Caco-2 (cell line): ENCODE data around the gene ANO6. TPM values are rescaled to one million over a fixed set of nuclear protein-coding genes. Genes with fewer than 3 reads are reported as not detected.

ENCODE experiments used
- BruUV-seq: library from RNA; stranded (reverse); fragments of 400-500 nt; replicated peaks from 2 replicates; lab custom pipeline; 2021; lab: Mats Ljungman, UMichigan
- CTCF ChIA-PET: fragments of 300-600 bp; sonication (Branson Sonifier 250); formaldehyde crosslinking; loops from one replicate; lab custom pipeline; 2022; ENCODE audit warnings: antibody characterized with exemption; lab: Charles Lee
- POLR2A ChIA-PET: fragments of 300-600 bp; sonication (Branson Sonifier 250); formaldehyde crosslinking; loops from one replicate; lab custom pipeline; 2022; ENCODE audit warnings: antibody characterized with exemption; lab: Charles Lee
- DNase-seq, 2 experiments: peaks; one replicate each; pipeline versions ENCODE4 v3.0.0 to v3.0.0-alpha.2; 2020 to 2022
- H3K27me3 ChIP-seq: replicated peaks from 2 replicates; pipeline ENCODE4 v1.6.0; 2011; ENCODE audit warnings: low read length; ENCODE audit not compliant: control insufficient read depth, insufficient read depth
- H3K36me3 ChIP-seq: 2 replicates; pipeline ENCODE4 v1.5.1; 2011; ENCODE audit warnings: low read length; ENCODE audit not compliant: control insufficient read depth, insufficient read depth
- H3K4me1 ChIP-seq: fragments of 250-450 bp; sonication (Bioruptor Pico); 2 replicates; pipeline ENCODE4 v1.5.1; 2020; ENCODE audit warnings: mild to moderate bottlenecking
- H3K4me3 ChIP-seq: 2 replicates; pipeline ENCODE4 v1.5.1; 2011; ENCODE audit warnings: low read depth, mild to moderate bottlenecking, control low read depth, low read length
- H3K9me3 ChIP-seq: fragments of 250-450 bp; sonication (Bioruptor Pico); 2 replicates; pipeline ENCODE4 v1.5.1; 2020; ENCODE audit warnings: mild to moderate bottlenecking, moderate library complexity
- H3K27ac Mint-ChIP-seq: one replicate; pipeline ENCODE4 v1.8.0; 2022; ENCODE audit warnings: mixed read lengths; ENCODE audit not compliant: unreplicated experiment
- H3K27me3 Mint-ChIP-seq: one replicate; pipeline ENCODE4 v1.8.0; 2022; ENCODE audit warnings: mixed read lengths; ENCODE audit not compliant: insufficient read depth, unreplicated experiment
- H3K36me3 Mint-ChIP-seq: one replicate; pipeline ENCODE4 v1.8.0; 2022; ENCODE audit warnings: mild to moderate bottlenecking, mixed read lengths; ENCODE audit not compliant: insufficient read depth, unreplicated experiment
- H3K4me1 Mint-ChIP-seq: one replicate; pipeline ENCODE4 v1.8.0; 2022; ENCODE audit warnings: low read depth, mixed read lengths; ENCODE audit not compliant: unreplicated experiment
- H3K4me3 Mint-ChIP-seq: one replicate; pipeline ENCODE4 v1.8.0; 2022; ENCODE audit warnings: mild to moderate bottlenecking, moderate library complexity, mixed read lengths; ENCODE audit not compliant: unreplicated experiment
- H3K9me3 Mint-ChIP-seq: one replicate; pipeline ENCODE4 v1.8.0; 2022; ENCODE audit warnings: mixed read lengths; ENCODE audit not compliant: unreplicated experiment
- intact Hi-C: fragments of 100-400 bp; cut with micrococcal nuclease; formaldehyde crosslinking; loops from one replicate; pipeline ENCODE4 v1.10.0; 2022; ENCODE audit not compliant: unreplicated experiment
- total RNA-seq: library from RNA; stranded (reverse); gene quantifications from 2 replicates; pipeline ENCODE4 v1.2.3, GENCODE V29; 2022
- TF ChIP-seq, protein P1 (sequence below), 2 experiments: fragments of 200-600 bp in 1 of 2; IDR thresholded peaks; 1 replicate in 1 of 2; 2 replicates in 1 of 2; pipeline versions ENCODE4 v1.5.1 to v1.8.0; 2011 to 2022; ENCODE audit warnings: antibody characterized with exemption in 1 of 2, control low read depth in 1 of 2, inconsistent platforms in 1 of 2, low read depth in 1 of 2, low read length in 1 of 2, mild to moderate bottlenecking in 1 of 2, moderate library complexity in 1 of 2; ENCODE audit not compliant: insufficient read depth in 1 of 2, severe bottlenecking in 1 of 2, unreplicated experiment in 1 of 2

The ANO6 gene
- total RNA-seq, 1 experiment from 2014 or later = 126 TPM

GRCh38 chr12:45379261-45379660, 163.4 kb downstream of the ANO6 start:
- ChIA-PET POLR2A (no interaction called here), CTCF (no interaction called here)
- H3K4me1 ChIP-seq = peaks cover 6% of the 10 kb centered on the region; the same call in 1 of the 2 replicates
- Mint-ChIP-seq H3K9me3 (no peaks in the 10 kb centered on the region), H3K4me1 (no peaks in the 10 kb centered on the region), H3K27ac (no peak overlapping the region), H3K4me3 (no peak overlapping the region), H3K36me3 (peaks cover 74% of the 10 kb centered on the region), H3K27me3 (no peaks in the 10 kb centered on the region)
- intact Hi-C loops = no loop called here
- H3K4me3 ChIP-seq = no peak overlapping the region
- DNase-seq = no peak
- BruUV-seq = no TSS peak
- H3K27me3 ChIP-seq = no peaks in the 10 kb centered on the region
- H3K9me3 ChIP-seq = no peaks in the 10 kb centered on the region
- TF ChIP-seq, protein P1, sequence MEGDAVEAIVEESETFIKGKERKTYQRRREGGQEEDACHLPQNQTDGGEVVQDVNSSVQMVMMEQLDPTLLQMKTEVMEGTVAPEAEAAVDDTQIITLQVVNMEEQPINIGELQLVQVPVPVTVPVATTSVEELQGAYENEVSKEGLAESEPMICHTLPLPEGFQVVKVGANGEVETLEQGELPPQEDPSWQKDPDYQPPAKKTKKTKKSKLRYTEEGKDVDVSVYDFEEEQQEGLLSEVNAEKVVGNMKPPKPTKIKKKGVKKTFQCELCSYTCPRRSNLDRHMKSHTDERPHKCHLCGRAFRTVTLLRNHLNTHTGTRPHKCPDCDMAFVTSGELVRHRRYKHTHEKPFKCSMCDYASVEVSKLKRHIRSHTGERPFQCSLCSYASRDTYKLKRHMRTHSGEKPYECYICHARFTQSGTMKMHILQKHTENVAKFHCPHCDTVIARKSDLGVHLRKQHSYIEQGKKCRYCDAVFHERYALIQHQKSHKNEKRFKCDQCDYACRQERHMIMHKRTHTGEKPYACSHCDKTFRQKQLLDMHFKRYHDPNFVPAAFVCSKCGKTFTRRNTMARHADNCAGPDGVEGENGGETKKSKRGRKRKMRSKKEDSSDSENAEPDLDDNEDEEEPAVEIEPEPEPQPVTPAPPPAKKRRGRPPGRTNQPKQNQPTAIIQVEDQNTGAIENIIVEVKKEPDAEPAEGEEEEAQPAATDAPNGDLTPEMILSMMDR (IDR thresholded peaks at IDR 0.05; ENCODE audit: insufficient read depth in 1 of 2, low read depth in 1 of 2, low read length in 1 of 2, severe bottlenecking in 1 of 2, unreplicated experiment in 1 of 2) = no peak
- no peaks in the 10 kb centered on the region; the same call in 1 of the 2 replicates for H3K36me3 ChIP-seq

DNA sequence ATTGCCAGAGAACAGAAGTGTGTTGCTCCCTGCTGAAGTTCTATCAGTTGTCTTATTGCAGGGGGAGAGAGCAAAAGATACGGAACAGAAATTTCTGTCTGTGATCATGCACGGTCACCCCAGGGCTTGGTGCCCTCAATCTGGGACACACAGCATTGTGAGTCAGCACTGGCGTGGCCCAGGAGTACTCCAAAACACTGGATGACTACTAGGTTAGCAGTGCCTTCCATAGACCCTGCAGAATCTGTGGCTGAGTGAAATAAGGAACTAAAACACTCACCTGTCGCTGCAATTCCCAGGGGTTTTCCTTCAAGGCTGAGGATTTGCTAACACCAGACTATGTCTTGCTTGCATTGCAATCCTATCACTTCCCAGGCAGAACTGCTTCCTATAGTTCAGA, 165.5 kb downstream of the ANO6 start:
- peaks cover under 1% of the 10 kb centered on the region for H3K4me1 Mint-ChIP-seq
- Histone ChIP-seq H3K27me3 (no peaks in the 10 kb centered on the region), H3K4me3 (no peak overlapping the region), H3K4me1 (peaks cover 6% of the 10 kb centered on the region; the same call in 1 of the 2 replicates), H3K9me3 (no peaks in the 10 kb centered on the region), H3K36me3 (no peaks in the 10 kb centered on the region; the same call in 1 of the 2 replicates)
- H3K27me3 Mint-ChIP-seq = no peaks in the 10 kb centered on the region
- TF ChIP-seq, protein P1 (IDR thresholded peaks at IDR 0.05; ENCODE audit: insufficient read depth in 1 of 2, low read depth in 1 of 2, low read length in 1 of 2, severe bottlenecking in 1 of 2, unreplicated experiment in 1 of 2) = no peak
- ChIA-PET POLR2A (no interaction called here), CTCF (no interaction called here)
- peaks cover 87% of the 10 kb centered on the region for H3K36me3 Mint-ChIP-seq
- intact Hi-C loops = no loop called here
- H3K27ac Mint-ChIP-seq = no peak overlapping the region
- no TSS peak for BruUV-seq
- H3K4me3 Mint-ChIP-seq = no peak overlapping the region
- DNase-seq = no peak
- no peaks in the 10 kb centered on the region for H3K9me3 Mint-ChIP-seq

GRCh38 chr12:45388545-45388944, 172.7 kb downstream of the ANO6 start:
- no peaks in the 10 kb centered on the region for H3K27me3 Mint-ChIP-seq
- peaks cover 5% of the 10 kb centered on the region for H3K4me1 Mint-ChIP-seq
- peaks cover 4% of the 10 kb centered on the region for H3K9me3 Mint-ChIP-seq
- no peaks in the 10 kb centered on the region for H3K9me3 ChIP-seq
- peaks cover 81% of the 10 kb centered on the region for H3K36me3 Mint-ChIP-seq
- no peaks in the 10 kb centered on the region for H3K4me1 ChIP-seq
- ChIA-PET POLR2A (no interaction called here), CTCF (interaction anchor here (0.6 to 2.3 kb wide), 7 partner anchors 20 to 253 kb away, joined by 3 to 11 read pairs (median 5); no protein-coding TSS in a partner anchor)
- peak; percentile 49 to 51 for DNase-seq
- no peaks in the 10 kb centered on the region for H3K27me3 ChIP-seq
- intact Hi-C loops = loop anchor here (1.0 to 5.0 kb wide), 6 partner anchors 106 to 258 kb away; no protein-coding TSS in a partner anchor
- no peak overlapping the region for H3K4me3 Mint-ChIP-seq
- no peak overlapping the region for H3K4me3 ChIP-seq
- no peak overlapping the region for H3K27ac Mint-ChIP-seq
- H3K36me3 ChIP-seq = peaks cover 5% of the 10 kb centered on the region
- no TSS peak for BruUV-seq
- TF ChIP-seq, protein P1 (IDR thresholded peaks at IDR 0.05; ENCODE audit: insufficient read depth in 1 of 2, low read depth in 1 of 2, low read length in 1 of 2, severe bottlenecking in 1 of 2, unreplicated experiment in 1 of 2) = peak; percentile 59 to 81
